ENCODE measurements around the gene COL15A1.
A peak's percentile ranks its signal among the peaks of the same experiment; 100 is the strongest.

Gene COL15A1

GRCh38 chr9:98980291-98980690 lies 36.6 kb downstream of the COL15A1 start:
- H3K4me3 ChIP-seq (ENCODE audit: low read depth, low read length): no peak overlapping the region
- in situ Hi-C loops (cut with HindIII; ENCODE audit: low sequenced_read_pairs): no loop called here
- TF ChIP-seq CTCF (IDR thresholded peaks at IDR 0.05; ENCODE audit: low read depth, low read length, missing control alignments): no peak
- DNase-seq (ENCODE audit: low read depth): no peak

GRCh38 chr9:98983295-98984268 lies 39.9 kb downstream of the COL15A1 start:
- in situ Hi-C loops (cut with HindIII; ENCODE audit: low sequenced_read_pairs): no loop called here
- TF ChIP-seq CTCF (IDR thresholded peaks at IDR 0.05; ENCODE audit: low read depth, low read length, missing control alignments): no peak
- H3K4me3 ChIP-seq (ENCODE audit: low read depth, low read length): no peak overlapping the region
- peak; percentile 59 for DNase-seq (ENCODE audit: low read depth)

GRCh38 chr9:98985596-98985995 lies 41.9 kb downstream of the COL15A1 start:
- TF ChIP-seq CTCF (IDR thresholded peaks at IDR 0.05; ENCODE audit: low read depth, low read length, missing control alignments): no peak
- DNase-seq (ENCODE audit: low read depth): no peak
- in situ Hi-C loops (cut with HindIII; ENCODE audit: low sequenced_read_pairs): no loop called here
- H3K4me3 ChIP-seq (ENCODE audit: low read depth, low read length): no peak overlapping the region

GRCh38 chr9:98986866-98987651 lies 43.4 kb downstream of the COL15A1 start:
- no peak overlapping the region for H3K4me3 ChIP-seq (ENCODE audit: low read depth, low read length)
- no peak for DNase-seq (ENCODE audit: low read depth)
- in situ Hi-C loops (cut with HindIII; ENCODE audit: low sequenced_read_pairs): no loop called here
- TF ChIP-seq CTCF (IDR thresholded peaks at IDR 0.05; ENCODE audit: low read depth, low read length, missing control alignments): no peak

- H3K4me3 ChIP-seq (ENCODE audit: low read depth, low read length): no peak overlapping the region
- in situ Hi-C loops (cut with HindIII; ENCODE audit: low sequenced_read_pairs): no loop called here
- peak; percentile 97 for DNase-seq (ENCODE audit: low read depth)
- peak; percentile 35 for TF ChIP-seq CTCF (IDR thresholded peaks at IDR 0.05; ENCODE audit: low read depth, low read length, missing control alignments)
Observed at GRCh38 chr9:98989036-98990000, 45.6 kb downstream of the COL15A1 start.
